Forelimb muscle (tissue), 1 donor: ENCODE measurements around the gene YPEL3. TPM values are rescaled to one million over a fixed set of nuclear protein-coding genes. Genes with fewer than 3 reads are reported as not detected.
"Not testable (repeated sequence)": the region's sequence is repeated elsewhere in the genome, so short reads cannot be mapped to it uniquely, and the experiment has no call there.

ENCODE experiments used
- DNase-seq: peaks from one replicate; pipeline ENCODE4 v3.0.0-alpha.2; 2013; ENCODE audit warnings: low read depth
- polyA plus RNA-seq: library from polyadenylated mRNA; unstranded; fragments of 120-200 nt; gene quantifications from one replicate; pipeline ENCODE4 v1.2.1, GENCODE V29; 2013; ENCODE audit not compliant: insufficient read length

The YPEL3 gene
- polyA plus RNA-seq, 1 donor: 29.3 TPM

GRCh38 chr16:30116291-30117207, 20.5 kb upstream of the YPEL3 start:
- DNase-seq: no peak

- DNase-seq: no peak
Measured at GRCh38 chr16:30115238-30115637, 19.2 kb upstream of the YPEL3 start.

GRCh38 chr16:30114833-30115232, 18.8 kb upstream of the YPEL3 start:
- not testable (repeated sequence) for DNase-seq

GRCh38 chr16:30114411-30114810, 18.4 kb upstream of the YPEL3 start:
- DNase-seq: no peak

- no peak for DNase-seq
Measured at GRCh38 chr16:30113711-30114333, 17.8 kb upstream of the YPEL3 start.

- no peak for DNase-seq
Measured at GRCh38 chr16:30113031-30113710, 17.2 kb upstream of the YPEL3 start, which contains the start of gene GDPD3. Gene GDPD3, minus strand, starts transcription at chr16:30113537. Its CDS starts 59 bp downstream, at chr16:30113478.

GRCh38 chr16:30112197-30113030, 16.4 kb upstream of the YPEL3 start:
- no peak for DNase-seq

- DNase-seq: no peak
Measured at GRCh38 chr16:30110661-30111060, 14.6 kb upstream of the YPEL3 start.

GRCh38 chr16:30108059-30108850, 12.2 kb upstream of the YPEL3 start:
- no peak for DNase-seq

GRCh38 chr16:30104492-30104891, 8.5 kb upstream of the YPEL3 start:
- DNase-seq: no peak

- DNase-seq: no peak
Measured at GRCh38 chr16:30104090-30104489, 8.1 kb upstream of the YPEL3 start.

GRCh38 chr16:30096862-30097563, 1.0 kb upstream of the YPEL3 start:
- no peak for DNase-seq

GRCh38 chr16:30095166-30096078, 591 bp downstream of the YPEL3 start:
- no peak for DNase-seq

GRCh38 chr16:30094541-30095165, 1.4 kb downstream of the YPEL3 start:
- no peak for DNase-seq

- peak; percentile 41 for DNase-seq
Measured at GRCh38 chr16:30092373-30093010, 3.5 kb downstream of the YPEL3 start.

- DNase-seq: peak; percentile 60
Measured at GRCh38 chr16:30091474-30092372, 4.3 kb downstream of the YPEL3 start, which contains the start of gene TBX6. Gene TBX6, minus strand, starts transcription at chr16:30091924. Its CDS starts 731 bp downstream, at chr16:30091193.
